T-helper 2 cell treated with Interferon-gamma antibody and Interleukin-4, amounts not matched to agents 5 μg/mL and 100 μg/mL, for 36 hours (primary cell): Measurements from ENCODE around the gene ZFP90.
"Not testable (repeated sequence)": the region's sequence is repeated elsewhere in the genome, so short reads cannot be mapped to it uniquely, and the experiment has no call there.

Experiments
- DNase-seq: peaks from one replicate; pipeline ENCODE4 v3.0.0; 2021; ENCODE audit warnings: low spot score
- H3K27ac Mint-ChIP-seq: one replicate; pipeline ENCODE4 v1.8.0; 2021; ENCODE audit warnings: mild to moderate bottlenecking, mixed read lengths
- H3K27me3 Mint-ChIP-seq: one replicate; pipeline ENCODE4 v1.8.0; 2021; ENCODE audit warnings: low read depth, mixed read lengths
- H3K36me3 Mint-ChIP-seq: one replicate; pipeline ENCODE4 v1.8.0; 2021; ENCODE audit warnings: low read depth, mixed read lengths
- H3K4me1 Mint-ChIP-seq: one replicate; pipeline ENCODE4 v1.8.0; 2021; ENCODE audit warnings: low read depth, mixed read lengths
- H3K4me3 Mint-ChIP-seq: one replicate; pipeline ENCODE4 v1.8.0; 2022; ENCODE audit warnings: mild to moderate bottlenecking, moderate library complexity, mixed read lengths
- H3K9me3 Mint-ChIP-seq: one replicate; pipeline ENCODE4 v1.8.0; 2021; ENCODE audit warnings: mixed read lengths

Gene ZFP90

DNA sequence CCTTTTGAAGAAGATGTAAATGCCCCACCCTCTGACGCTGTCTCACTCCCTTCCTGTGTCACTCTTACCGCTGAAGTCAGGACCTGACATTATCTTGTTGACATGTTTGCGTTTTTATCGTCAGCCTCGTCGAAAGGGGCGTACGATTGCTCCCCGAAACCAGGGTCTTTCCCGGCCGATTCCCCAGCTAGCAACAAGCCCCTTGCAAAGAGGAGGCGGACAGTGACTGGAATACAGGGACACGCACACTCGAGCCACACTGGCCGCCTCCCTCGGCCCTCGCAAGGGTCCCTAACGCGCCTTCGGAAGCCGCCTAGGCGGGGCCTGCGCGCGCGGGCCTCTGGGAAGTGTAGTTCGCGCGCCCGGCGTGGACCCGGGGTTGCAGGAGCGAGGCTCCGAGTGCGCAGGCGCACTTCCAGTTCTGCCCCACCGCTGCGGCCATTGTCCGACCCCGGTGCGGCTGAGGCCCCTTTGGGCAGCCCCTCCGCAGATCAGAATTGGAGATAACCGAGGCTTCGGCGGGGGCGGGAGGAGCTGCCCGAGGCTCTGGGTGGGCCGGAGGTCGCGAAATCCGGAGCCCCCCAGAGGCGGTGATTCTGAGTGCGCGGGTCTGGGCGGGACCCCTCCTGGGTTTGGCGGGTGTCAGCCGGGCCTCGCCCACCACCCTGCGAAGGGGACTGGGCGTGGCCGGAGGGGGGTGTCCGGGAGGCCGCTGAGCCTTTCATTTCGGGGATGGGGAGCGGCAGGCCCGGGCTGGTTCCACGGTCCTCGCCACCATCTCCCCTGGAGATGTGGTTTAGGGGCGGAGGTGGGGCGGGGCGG is at the start of gene ZFP90:
Gene ZFP90 (plus strand): TSS at position 412 of the 822 bp plus-strand sequence. CDS start 502 bp downstream, outside the sequence.
- peak; percentile 89 for DNase-seq
- Mint-ChIP-seq H3K27me3 (no peaks in the 10 kb centered on the region), H3K27ac (peak within 1 kb of the TSS; percentile 98), H3K36me3 (peaks cover 41% of the 10 kb centered on the region), H3K4me1 (peaks cover 11% of the 10 kb centered on the region), H3K4me3 (peak within 1 kb of the TSS; percentile 92), H3K9me3 (peaks cover 25% of the 10 kb centered on the region)

DNA sequence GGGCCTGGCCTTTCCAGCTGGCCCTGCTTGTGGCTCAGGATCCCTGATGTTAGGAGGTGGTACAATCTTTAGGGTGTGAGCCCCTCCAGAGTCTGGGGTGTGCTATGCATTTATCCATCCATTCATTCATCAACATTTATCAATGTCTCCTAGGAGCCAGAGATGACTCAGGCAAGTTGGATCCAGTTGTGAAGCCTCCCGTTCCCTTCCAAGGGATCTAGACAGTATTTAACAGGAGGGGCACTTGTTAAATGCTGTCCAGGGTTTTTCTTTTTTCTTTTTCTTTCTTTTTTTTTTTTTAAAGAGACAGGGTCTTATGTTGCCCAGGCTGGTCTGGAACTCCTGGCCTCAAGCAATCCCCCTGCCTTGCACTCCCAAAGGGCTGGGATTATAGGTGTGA is 48.7 kb upstream of the ZFP90 start:
- H3K9me3 Mint-ChIP-seq: no peaks in the 10 kb centered on the region
- H3K27ac Mint-ChIP-seq: no peak overlapping the region
- no peaks in the 10 kb centered on the region for H3K4me1 Mint-ChIP-seq
- no peak for DNase-seq
- H3K36me3 Mint-ChIP-seq: no peaks in the 10 kb centered on the region
- peaks cover 14% of the 10 kb centered on the region for H3K27me3 Mint-ChIP-seq
- H3K4me3 Mint-ChIP-seq: no peak overlapping the region

DNA sequence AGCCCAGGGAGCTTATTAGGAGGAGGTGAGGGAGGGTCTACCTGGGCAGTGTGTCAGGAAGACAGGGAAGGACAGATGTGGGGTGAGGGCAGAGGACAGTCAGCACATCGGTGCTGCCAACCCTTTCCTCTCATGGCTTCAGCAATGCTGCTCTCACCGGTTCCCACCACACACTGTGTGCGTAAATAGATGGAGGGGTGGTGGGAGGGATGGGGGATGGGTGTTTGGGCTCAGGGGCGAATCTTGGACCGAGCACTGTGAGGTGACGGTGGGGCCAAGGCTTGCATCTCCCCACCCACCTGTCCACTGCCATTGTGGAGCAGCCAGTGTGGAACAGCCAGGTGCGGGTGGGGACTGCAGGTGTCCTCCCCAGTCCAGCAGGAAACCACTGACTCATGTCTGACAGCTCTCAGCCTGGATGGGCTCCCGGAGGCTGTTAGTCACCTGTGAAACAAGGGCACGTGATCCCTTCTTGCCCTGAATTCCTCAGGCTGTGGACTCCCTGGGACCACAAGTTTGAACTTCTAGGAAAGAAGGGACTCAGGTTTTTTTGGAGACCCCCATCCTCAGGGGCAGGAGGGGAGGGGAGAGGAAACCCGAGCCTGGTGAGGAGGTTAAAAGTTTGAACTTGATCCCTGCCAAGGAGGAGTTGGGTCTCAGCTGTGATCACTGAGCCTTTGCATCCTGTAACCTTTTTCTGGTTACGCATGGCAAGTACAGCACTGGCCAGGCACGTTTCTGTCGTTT is 48.1 kb upstream of the ZFP90 start:
- H3K4me3 Mint-ChIP-seq: no peak overlapping the region
- H3K9me3 Mint-ChIP-seq: no peaks in the 10 kb centered on the region
- H3K36me3 Mint-ChIP-seq: no peaks in the 10 kb centered on the region
- no peak overlapping the region for H3K27ac Mint-ChIP-seq
- H3K27me3 Mint-ChIP-seq: peaks cover 14% of the 10 kb centered on the region
- H3K4me1 Mint-ChIP-seq: no peaks in the 10 kb centered on the region
- no peak for DNase-seq

DNA sequence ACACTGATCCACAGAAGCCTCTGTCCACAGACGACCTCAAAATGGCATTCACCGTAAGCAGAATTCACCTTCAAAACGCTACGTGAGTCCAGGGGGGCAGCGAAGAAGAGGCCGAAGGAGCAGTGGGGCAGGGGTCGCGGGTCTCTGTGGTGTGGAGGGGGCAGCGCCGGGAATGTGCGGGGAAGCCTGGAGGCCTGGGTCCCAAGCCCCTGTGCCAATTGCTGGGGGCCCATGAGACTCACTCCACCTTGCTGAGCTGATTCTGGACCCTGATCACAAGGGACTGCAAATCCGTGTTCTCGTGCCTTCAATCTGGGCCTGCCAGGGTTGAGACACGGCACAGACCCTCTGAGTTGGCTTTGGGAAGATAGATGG is 47.5 kb upstream of the ZFP90 start:
- Mint-ChIP-seq H3K27me3 (peaks cover 14% of the 10 kb centered on the region), H3K27ac (no peak overlapping the region), H3K36me3 (no peaks in the 10 kb centered on the region), H3K4me1 (no peaks in the 10 kb centered on the region), H3K9me3 (no peaks in the 10 kb centered on the region), H3K4me3 (no peak overlapping the region)
- no peak for DNase-seq

DNA sequence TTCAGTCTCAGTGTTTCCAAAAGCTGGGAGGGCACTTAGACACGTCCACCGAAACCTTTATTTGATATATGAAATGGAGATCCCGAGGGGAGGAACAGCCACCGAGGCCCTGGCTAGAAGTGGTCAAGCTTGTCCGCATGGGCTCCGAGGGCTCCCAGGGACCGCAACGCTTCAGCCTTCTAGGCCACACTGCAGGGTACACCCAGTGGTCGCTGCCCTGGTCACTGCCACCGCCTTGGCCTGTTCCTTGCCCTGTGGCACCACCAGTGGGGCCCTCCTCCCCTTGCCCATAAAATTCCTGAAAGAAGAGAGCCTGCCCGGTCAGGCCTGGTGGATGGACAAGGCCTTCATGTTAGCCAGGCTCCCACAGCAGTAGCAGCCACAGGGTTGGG is 46.9 kb upstream of the ZFP90 start:
- no peak overlapping the region for H3K27ac Mint-ChIP-seq
- H3K4me3 Mint-ChIP-seq: no peak overlapping the region
- no peaks in the 10 kb centered on the region for H3K36me3 Mint-ChIP-seq
- H3K27me3 Mint-ChIP-seq: peaks cover 12% of the 10 kb centered on the region
- H3K9me3 Mint-ChIP-seq: no peaks in the 10 kb centered on the region
- DNase-seq: no peak
- no peaks in the 10 kb centered on the region for H3K4me1 Mint-ChIP-seq

DNA sequence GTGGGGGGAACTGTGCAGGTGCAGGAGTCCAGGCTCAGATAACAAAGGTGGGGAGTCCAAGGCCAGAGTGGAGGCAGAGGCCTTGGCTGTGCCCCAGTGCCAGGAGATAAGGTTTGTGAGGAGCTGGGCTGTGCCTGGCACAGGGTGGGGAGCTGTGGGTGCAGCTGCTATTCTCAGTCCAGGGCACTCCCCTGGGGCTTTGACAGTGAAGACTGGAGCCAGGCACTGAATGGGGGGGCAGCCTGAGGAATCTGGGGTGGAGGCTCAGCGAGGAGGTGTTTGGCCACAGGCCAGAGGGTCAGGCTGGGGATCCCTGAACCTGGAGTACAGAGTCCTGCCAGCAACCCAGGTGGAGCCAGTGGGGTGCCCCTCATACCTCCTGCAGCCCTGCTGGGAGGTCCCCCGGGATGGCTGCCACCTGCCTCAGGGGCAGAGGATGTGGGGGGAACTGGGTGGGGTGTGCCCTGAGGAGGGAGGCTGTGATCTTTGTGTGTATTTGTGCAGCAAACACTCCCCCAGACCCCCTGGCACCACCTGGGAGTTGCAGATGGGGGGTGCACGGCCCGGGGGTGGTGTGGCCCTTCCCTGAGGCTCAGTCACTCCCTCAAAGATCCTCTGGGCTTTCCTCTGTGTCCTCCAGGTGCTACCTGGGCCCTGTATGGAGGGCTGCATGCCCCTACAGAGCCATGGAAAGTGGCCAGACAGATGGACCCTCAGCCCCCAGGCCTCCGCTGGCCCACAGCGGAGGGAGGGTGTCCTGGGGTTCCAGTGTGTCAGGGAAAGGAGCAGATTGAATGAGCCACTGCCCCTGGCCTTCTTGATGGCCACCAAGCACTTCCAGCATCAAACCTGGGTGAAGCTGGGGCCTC is 46.3 kb upstream of the ZFP90 start:
- Mint-ChIP-seq H3K27me3 (peaks cover 12% of the 10 kb centered on the region), H3K9me3 (no peaks in the 10 kb centered on the region), H3K27ac (no peak overlapping the region), H3K36me3 (no peaks in the 10 kb centered on the region), H3K4me3 (no peak overlapping the region), H3K4me1 (no peaks in the 10 kb centered on the region)
- no peak for DNase-seq

DNA sequence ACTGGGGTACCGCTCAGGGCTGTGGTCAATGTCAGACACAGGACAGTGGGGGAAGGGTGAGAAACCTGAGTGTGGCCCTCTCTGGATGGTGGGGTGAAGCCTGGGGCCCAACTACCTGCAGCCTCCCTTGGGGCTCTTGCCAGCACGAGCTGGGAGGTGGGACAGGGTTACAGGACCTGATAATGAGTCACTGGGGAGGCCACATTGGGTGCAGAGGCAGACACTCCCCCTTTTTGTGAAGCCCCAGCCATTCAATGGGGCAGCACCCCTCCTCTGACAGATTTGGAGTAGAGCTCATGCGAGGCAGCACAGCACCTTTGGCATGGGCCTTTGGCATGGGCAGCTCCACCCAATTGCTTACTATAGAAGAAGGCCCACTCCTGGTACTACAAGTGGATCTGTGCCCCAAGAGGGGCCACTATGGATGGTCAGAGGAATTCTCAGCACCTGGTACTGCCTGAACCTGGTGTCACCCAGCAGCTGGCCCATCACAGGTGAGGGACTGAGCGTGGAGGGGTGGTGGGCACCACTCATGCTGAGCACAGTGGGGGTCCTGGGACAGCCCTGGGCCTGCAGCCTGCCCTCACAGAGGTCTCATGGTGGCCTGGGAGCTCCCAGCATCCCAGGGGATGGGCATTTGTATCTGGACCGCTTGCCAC is 45.5 kb upstream of the ZFP90 start:
- H3K27me3 Mint-ChIP-seq: peaks cover 12% of the 10 kb centered on the region

DNA sequence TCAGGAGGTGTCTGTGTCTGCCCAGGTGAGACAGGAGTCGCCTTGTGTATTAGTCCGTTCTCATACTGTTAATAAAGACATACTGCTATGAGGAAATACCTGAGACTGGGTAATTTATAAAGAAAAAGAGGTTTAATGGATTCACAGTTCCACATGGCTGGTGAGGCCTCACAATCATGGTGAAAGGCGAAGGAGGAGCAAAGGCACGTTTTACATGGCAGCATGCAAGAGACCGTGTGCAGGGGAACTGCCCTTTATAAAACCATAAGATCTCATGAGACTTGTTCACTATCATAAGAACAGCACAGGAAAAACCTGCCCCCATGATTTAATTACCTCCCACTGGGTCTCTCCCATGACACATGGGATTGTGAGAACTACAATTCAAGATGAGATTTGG is 44.8 kb upstream of the ZFP90 start:
- not testable (repeated sequence) for H3K27ac Mint-ChIP-seq, H3K36me3 Mint-ChIP-seq
- peaks cover 12% of the 10 kb centered on the region for H3K27me3 Mint-ChIP-seq

More for the DNA sequence above, 45.5 kb upstream of the ZFP90 start:
- H3K36me3 Mint-ChIP-seq: no peaks in the 10 kb centered on the region
- no peaks in the 10 kb centered on the region for H3K4me1 Mint-ChIP-seq
- no peaks in the 10 kb centered on the region for H3K9me3 Mint-ChIP-seq
- H3K4me3 Mint-ChIP-seq: no peak overlapping the region
- DNase-seq: no peak
- no peak overlapping the region for H3K27ac Mint-ChIP-seq

DNA sequence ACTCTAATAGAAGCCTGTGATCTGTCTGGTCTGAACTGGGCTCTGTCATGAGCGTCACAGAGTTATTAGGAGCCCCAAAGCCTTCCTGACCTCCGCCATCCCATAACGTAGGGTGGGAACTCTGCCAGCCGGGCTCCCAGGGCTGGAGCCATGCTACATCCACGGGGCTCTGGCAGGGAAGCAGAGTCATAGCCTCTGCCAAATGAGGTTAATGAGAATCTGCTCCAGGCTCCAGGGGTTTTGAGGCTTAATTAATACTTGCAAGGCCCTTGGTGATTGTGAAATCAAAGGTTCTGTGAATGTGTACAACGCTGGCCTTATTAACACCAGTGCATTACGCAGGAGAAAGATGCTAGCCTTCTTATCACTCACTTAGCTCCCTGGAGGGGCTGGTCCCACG is 42.4 kb upstream of the ZFP90 start:
- Mint-ChIP-seq H3K27me3 (peaks cover 12% of the 10 kb centered on the region), H3K9me3 (no peaks in the 10 kb centered on the region), H3K36me3 (no peaks in the 10 kb centered on the region), H3K4me1 (no peaks in the 10 kb centered on the region), H3K4me3 (no peak overlapping the region), H3K27ac (no peak overlapping the region)
- DNase-seq: no peak

More for the DNA sequence above, 44.8 kb upstream of the ZFP90 start:
- H3K9me3 Mint-ChIP-seq, DNase-seq, H3K4me1 Mint-ChIP-seq, H3K4me3 Mint-ChIP-seq: not testable (repeated sequence)

DNA sequence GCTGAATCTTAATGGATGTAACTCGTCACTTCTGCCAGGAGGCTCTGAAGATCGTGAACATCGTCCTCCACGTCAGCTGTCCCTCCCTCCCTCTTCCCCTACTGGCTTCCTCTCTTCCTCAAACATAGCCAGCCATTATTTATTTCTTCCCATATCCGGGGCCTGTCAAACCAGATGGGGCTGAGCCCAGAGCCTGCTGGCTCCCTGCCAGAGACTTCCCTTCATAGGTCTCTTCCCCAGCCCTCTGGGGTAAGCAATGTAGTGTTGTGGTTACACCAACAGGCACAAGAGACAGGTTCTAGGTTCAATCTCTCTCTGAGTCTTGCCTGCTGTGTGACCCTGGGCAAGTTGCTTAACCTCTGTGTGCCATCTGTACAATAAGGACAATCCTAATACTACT is 40.1 kb upstream of the ZFP90 start:
- H3K4me1 Mint-ChIP-seq: no peaks in the 10 kb centered on the region
- peaks cover 16% of the 10 kb centered on the region for H3K27me3 Mint-ChIP-seq
- H3K27ac Mint-ChIP-seq: no peak overlapping the region
- DNase-seq: no peak
- H3K9me3 Mint-ChIP-seq: no peaks in the 10 kb centered on the region
- H3K4me3 Mint-ChIP-seq: no peak overlapping the region
- H3K36me3 Mint-ChIP-seq: no peaks in the 10 kb centered on the region

DNA sequence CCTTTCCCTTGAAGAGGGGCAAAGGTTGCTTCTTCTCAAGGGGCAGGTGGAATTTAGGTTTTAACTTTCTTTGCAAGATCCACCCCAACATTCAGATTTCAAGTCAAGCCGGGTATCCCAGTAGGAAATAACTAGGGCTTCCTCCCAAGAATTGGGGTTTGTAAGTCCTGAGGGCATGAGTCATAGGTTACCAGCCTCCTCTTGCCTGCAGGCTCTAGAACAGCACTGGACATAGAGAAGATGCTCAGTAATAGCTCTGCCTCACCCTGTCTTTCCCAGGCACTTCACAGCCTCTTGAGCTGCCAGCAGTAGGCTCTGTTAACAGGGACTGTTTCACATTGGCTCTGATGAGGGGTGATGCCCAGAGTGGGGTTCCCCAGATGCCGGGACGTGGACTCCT is 35.8 kb upstream of the ZFP90 start:
- Mint-ChIP-seq H3K9me3 (no peaks in the 10 kb centered on the region), H3K27me3 (peaks cover 20% of the 10 kb centered on the region), H3K4me1 (no peaks in the 10 kb centered on the region), H3K36me3 (no peaks in the 10 kb centered on the region), H3K4me3 (no peak overlapping the region), H3K27ac (no peak overlapping the region)
- no peak for DNase-seq

DNA sequence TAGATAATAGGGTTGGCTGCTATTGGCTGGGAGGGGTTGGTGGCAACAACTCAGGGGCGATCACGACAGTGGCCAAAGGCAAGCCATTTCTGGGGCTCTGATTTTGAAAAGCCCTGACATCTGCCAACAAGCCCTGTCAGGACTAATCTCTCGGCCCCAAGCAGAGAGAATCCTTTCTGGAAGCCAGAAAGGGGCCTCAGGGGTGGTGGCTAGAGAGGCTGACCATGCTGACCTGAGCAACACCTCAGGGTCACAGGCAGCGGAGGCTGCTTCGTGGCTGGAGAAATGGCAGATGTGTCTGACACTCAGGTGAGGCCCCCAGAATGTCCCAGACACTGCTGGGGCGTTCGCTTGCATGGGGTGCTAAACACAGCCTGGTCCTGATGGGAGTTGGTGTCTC is 35.0 kb upstream of the ZFP90 start:
- DNase-seq: no peak
- Mint-ChIP-seq H3K4me1 (no peaks in the 10 kb centered on the region), H3K27ac (no peak overlapping the region), H3K4me3 (no peak overlapping the region), H3K36me3 (no peaks in the 10 kb centered on the region), H3K9me3 (no peaks in the 10 kb centered on the region), H3K27me3 (peaks cover 25% of the 10 kb centered on the region)

DNA sequence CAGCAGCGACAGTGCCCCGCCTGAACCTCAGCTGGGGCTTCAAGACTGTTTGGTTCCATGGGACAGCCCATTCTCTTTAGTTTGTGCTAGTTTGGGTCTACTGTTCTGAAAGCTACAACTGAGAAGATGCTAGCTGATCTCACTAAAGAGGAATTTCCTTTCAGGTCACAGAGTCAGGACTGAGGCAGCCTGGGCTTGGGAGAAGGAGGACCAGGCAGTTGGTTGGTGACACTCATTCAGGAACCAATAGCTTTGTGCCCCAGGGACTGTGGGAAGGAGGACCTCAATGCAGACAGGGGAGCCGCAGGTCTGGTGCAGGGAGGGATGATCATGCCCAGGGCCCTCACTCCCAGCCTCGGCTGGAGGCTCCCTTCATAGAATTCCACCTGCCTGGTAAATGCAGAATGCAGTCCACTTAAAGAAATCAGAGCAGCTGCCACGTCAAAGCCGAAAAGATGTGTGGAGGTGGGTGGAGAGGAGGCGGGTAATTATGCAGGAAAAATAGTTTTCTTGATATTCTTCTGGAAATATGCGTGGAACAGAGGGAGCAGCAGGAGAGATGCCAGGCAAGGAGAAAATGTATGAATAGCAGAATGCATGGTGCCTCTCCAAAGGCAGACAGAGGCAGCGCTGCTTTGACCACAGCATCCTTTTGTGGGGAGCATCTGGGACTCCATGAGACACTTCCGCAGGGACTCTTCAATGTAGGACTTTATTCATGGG is 32.6 kb upstream of the ZFP90 start:
- Mint-ChIP-seq H3K9me3 (no peaks in the 10 kb centered on the region), H3K36me3 (no peaks in the 10 kb centered on the region), H3K4me1 (no peaks in the 10 kb centered on the region), H3K27ac (no peak overlapping the region), H3K27me3 (peaks cover 30% of the 10 kb centered on the region), H3K4me3 (no peak overlapping the region)
- DNase-seq: no peak
